GM23248 (cell line): Measurements from ENCODE around the gene TMIGD3.

Experiments used
- EZH2 ChIP-seq: fragments of 200-600 bp; sonication (generic); IDR thresholded peaks from 2 replicates; pipeline ENCODE4 v1.6.1; 2018; ENCODE audit warnings: antibody characterized with exemption, mild to moderate bottlenecking; ENCODE audit not compliant: insufficient read depth, poor library complexity, severe bottlenecking
- EZH2phosphoT487 ChIP-seq: fragments of 200-600 bp; sonication (generic); IDR thresholded peaks from 2 replicates; pipeline ENCODE4 v1.6.1; 2018; ENCODE audit warnings: antibody characterized with exemption, moderate library complexity, mild to moderate bottlenecking, low read depth; ENCODE audit not compliant: insufficient read depth

GRCh38 chr1:111455642-111456031 lies 47.8 kb downstream of the TMIGD3 start:
- TF ChIP-seq EZH2phosphoT487, result no peak
- TF ChIP-seq EZH2, result no peak
